CD14-positive monocyte (primary cell): ENCODE data around the gene REV3L. TPM values are rescaled to one million over a fixed set of nuclear protein-coding genes. Genes with fewer than 3 reads are reported as not detected.

Experiments used
- DNase-seq, 3 donors: peaks; one replicate each; pipeline ENCODE4 v3.0.0-alpha.2; 2011 to 2022
- H2AFZ ChIP-seq: 2 replicates; pipeline ENCODE4 v1.6.0; 2012; ENCODE audit warnings: mild to moderate bottlenecking, low read depth, low read length, inconsistent platforms; ENCODE audit not compliant: insufficient read depth, poor library complexity, severe bottlenecking
- H3K27ac ChIP-seq, 2 donors: 1 replicate in 1 of 2; 2 replicates in 1 of 2; pipeline ENCODE4 v1.5.1; 2012 to 2013; ENCODE audit warnings: low read length in 2 of 2, control low read depth in 1 of 2, inconsistent platforms in 1 of 2, low read depth in 1 of 2, mild to moderate bottlenecking in 1 of 2
- H3K27me3 ChIP-seq, 2 donors: one replicate each; pipeline versions ENCODE4 v1.6.0 to v1.6.1; 2011 to 2013; ENCODE audit warnings: low read length in 2 of 2; ENCODE audit not compliant: control insufficient read depth in 2 of 2, insufficient read depth in 2 of 2
- H3K36me3 ChIP-seq, 2 donors: replicated peaks in 1 of 2; 1 replicate in 1 of 2; 2 replicates in 1 of 2; pipeline versions ENCODE4 v1.5.1 to v1.6.1; 2012 to 2013; ENCODE audit warnings: low read length in 2 of 2, control low read depth in 1 of 2, inconsistent platforms in 1 of 2, mild to moderate bottlenecking in 1 of 2; ENCODE audit not compliant: insufficient read depth in 2 of 2, control insufficient read depth in 1 of 2
- H3K4me1 ChIP-seq, 2 donors: 1 replicate in 1 of 2; 2 replicates in 1 of 2; pipeline versions ENCODE4 v1.5.1 to v1.6.1; 2012 to 2013; ENCODE audit warnings: low read length in 2 of 2, control low read depth in 1 of 2, inconsistent platforms in 1 of 2, mild to moderate bottlenecking in 1 of 2, moderate library complexity in 1 of 2; ENCODE audit not compliant: insufficient read depth in 2 of 2, control insufficient read depth in 1 of 2
- H3K4me2 ChIP-seq: replicated peaks from 2 replicates; pipeline ENCODE3; 2012; ENCODE audit warnings: low read length, moderate library complexity, mild to moderate bottlenecking; ENCODE audit not compliant: poor library complexity, severe bottlenecking; ENCODE audit errors: extremely low read depth
- H3K4me3 ChIP-seq, 3 experiments: fragments of 200-600 bp in 1 of 3; sonication (generic) in 1 of 3; replicated peaks in 1 of 3; 1 replicate in 2 of 3; 2 replicates in 1 of 3; pipeline ENCODE4 v1.5.1; 2011 to 2013; ENCODE audit warnings: low read length in 3 of 3, mild to moderate bottlenecking in 3 of 3, control low read depth in 2 of 3, low read depth in 2 of 3, inconsistent platforms in 1 of 3, moderate library complexity in 1 of 3
- H3K79me2 ChIP-seq: 2 replicates; pipeline ENCODE4 v1.6.0; 2012; ENCODE audit warnings: mild to moderate bottlenecking, control low read depth, inconsistent platforms, low read length, moderate library complexity; ENCODE audit not compliant: insufficient read depth
- H3K9ac ChIP-seq: 2 replicates; pipeline ENCODE4 v1.6.0; 2017; ENCODE audit warnings: low read length, mild to moderate bottlenecking; ENCODE audit not compliant: insufficient read depth, poor library complexity, severe bottlenecking
- H3K9me3 ChIP-seq, 2 donors: replicated peaks in 1 of 2; 1 replicate in 1 of 2; 2 replicates in 1 of 2; pipeline versions ENCODE4 v1.5.1 to v1.6.1; 2012 to 2013; ENCODE audit warnings: low read length in 2 of 2, control low read depth in 1 of 2; ENCODE audit not compliant: control insufficient read depth in 1 of 2, insufficient read depth in 1 of 2
- H4K20me1 ChIP-seq: 2 replicates; pipeline ENCODE4 v1.6.0; 2012; ENCODE audit warnings: mild to moderate bottlenecking, low read length, control low read depth, moderate library complexity; ENCODE audit not compliant: insufficient read depth
- H3K27ac Mint-ChIP-seq, 7 donors: one replicate each; pipeline ENCODE4 v1.8.0; 2020; ENCODE audit warnings: mild to moderate bottlenecking in 7 of 7, mixed read lengths in 7 of 7, moderate library complexity in 6 of 7, inconsistent platforms in 2 of 7
- H3K27me3 Mint-ChIP-seq, 3 donors: one replicate each; pipeline ENCODE4 v1.8.0; 2021 to 2022; ENCODE audit warnings: low read depth in 3 of 3, mild to moderate bottlenecking in 3 of 3, mixed read lengths in 3 of 3, moderate library complexity in 3 of 3, inconsistent platforms in 1 of 3
- H3K36me3 Mint-ChIP-seq, 2 donors: one replicate each; pipeline ENCODE4 v1.8.0; 2020; ENCODE audit warnings: mixed read lengths in 2 of 2, inconsistent platforms in 1 of 2, mild to moderate bottlenecking in 1 of 2
- H3K4me1 Mint-ChIP-seq: one replicate; pipeline ENCODE4 v1.8.0; 2020; ENCODE audit warnings: mild to moderate bottlenecking, mixed read lengths
- H3K4me3 Mint-ChIP-seq, 2 donors: one replicate each; pipeline ENCODE4 v1.8.0; 2020; ENCODE audit warnings: mild to moderate bottlenecking in 2 of 2, mixed read lengths in 2 of 2, moderate library complexity in 1 of 2
- H3K9me3 Mint-ChIP-seq, 7 donors: one replicate each; pipeline ENCODE4 v1.8.0; 2020 to 2022; ENCODE audit warnings: mixed read lengths in 7 of 7, mild to moderate bottlenecking in 6 of 7, moderate library complexity in 6 of 7, inconsistent platforms in 2 of 7
- CTCF ChIP-seq: fragments of 200-600 bp; IDR thresholded peaks from one replicate; pipeline ENCODE4 v1.8.0; 2022; ENCODE audit warnings: antibody characterized with exemption, mild to moderate bottlenecking
- WGBS: methylation state at CpG from one replicate; pipeline ENCODE4 v1.1.5; 2013; ENCODE audit warnings: missing lambda C conversion rate; ENCODE audit not compliant: insufficient coverage; 5-methylcytosine and 5-hydroxymethylcytosine counted together
- intact Hi-C, 2 donors: fragments of 100-400 bp; cut with micrococcal nuclease; formaldehyde crosslinking; loops; one replicate each; pipeline versions ENCODE4 v1.15.0 to v1.15.1; 2023
- polyA plus RNA-seq, 3 donors: library from polyadenylated mRNA; depleted of rRNA in 1 of 3; unstranded in 2 of 3; stranded (reverse) in 1 of 3; fragments of 300-500 nt in 2 of 3; fragments of >200 nt in 1 of 3; fragmentation: Illumina TruSeq in 2 of 3; gene quantifications; 1 replicate in 2 of 3; 2 replicates in 1 of 3; pipeline ENCODE4 v1.2.3, GENCODE V29; 2012 to 2021

REV3L gene
- polyA plus RNA-seq, 3 donors, result 3.4 to 5.7 (median 4.9) TPM

DNA sequence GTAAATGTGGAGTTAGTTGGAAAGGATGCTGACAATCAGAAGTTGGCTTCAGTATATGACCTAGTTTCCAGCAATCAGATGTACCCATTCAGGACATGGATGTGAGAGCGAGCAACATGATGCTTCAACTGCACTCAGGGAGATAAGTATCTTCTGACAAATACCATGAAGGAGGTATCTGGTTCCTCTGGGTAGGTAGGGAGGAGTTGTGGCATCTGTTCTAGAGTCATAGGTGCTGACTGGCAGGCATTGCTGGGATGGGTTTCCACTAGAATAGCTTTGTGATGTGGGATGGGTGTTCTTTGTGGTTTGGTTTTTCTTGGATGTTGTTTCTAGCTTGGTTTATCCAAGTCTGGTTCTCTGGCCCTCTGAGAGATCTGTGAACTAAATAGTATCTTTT lies 3.9 kb upstream of the REV3L start:
- no peak overlapping the region for H3K9ac ChIP-seq
- H3K4me1 ChIP-seq, result peaks cover 17 to 27% of the 10 kb centered on the region in 2 donors
- Mint-ChIP-seq H3K4me3 (no peak overlapping the region), H3K27me3 (no peaks in the 10 kb centered on the region), H3K36me3 (no peaks in the 10 kb centered on the region), H3K9me3 (peaks cover 0 to 2% (median 0%) of the 10 kb centered on the region in 7 donors), H3K4me1 (peaks cover 20% of the 10 kb centered on the region), H3K27ac (peak overlapping the region; percentile 41 to 92 (median 79))
- H2AFZ ChIP-seq, result no peak overlapping the region
- WGBS, result 100% methylated on average over 1 of the region's 1 CpG
- no peak overlapping the region for H3K4me3 ChIP-seq
- TF ChIP-seq CTCF, result no peak
- peak overlapping the region in 1 of 2 donors; percentile 53 for H3K27ac ChIP-seq
- peaks cover 41% of the 10 kb centered on the region for H3K79me2 ChIP-seq
- peaks cover 1% of the 10 kb centered on the region for H4K20me1 ChIP-seq
- DNase-seq, result no peak
- H3K9me3 ChIP-seq, result no peaks in the 10 kb centered on the region
- no peak overlapping the region for H3K4me2 ChIP-seq
- no peaks in the 10 kb centered on the region for H3K36me3 ChIP-seq
- no peaks in the 10 kb centered on the region for H3K27me3 ChIP-seq
- intact Hi-C loops, result loop anchor here in 1 of 2 donors (10.0 kb wide), 2 partner anchors 88 to 612 kb away; partner anchors contain the start of gene AMD1

GRCh38 chr6:111486475-111486874 lies 3.5 kb upstream of the REV3L start:
- WGBS, result no CpG with 5 or more reads among the region's 2 CpGs
- Histone ChIP-seq H3K27me3 (no peaks in the 10 kb centered on the region), H3K4me1 (peaks cover 22 to 31% of the 10 kb centered on the region in 2 donors), H2AFZ (no peak overlapping the region), H3K9me3 (no peaks in the 10 kb centered on the region), H3K27ac (peak overlapping the region in 1 of 2 donors; percentile 53), H4K20me1 (peaks cover 6% of the 10 kb centered on the region), H3K79me2 (peaks cover 43% of the 10 kb centered on the region), H3K4me2 (no peak overlapping the region), H3K36me3 (no peaks in the 10 kb centered on the region), H3K4me3 (no peak overlapping the region), H3K9ac (no peak overlapping the region)
- Mint-ChIP-seq H3K4me1 (peaks cover 25% of the 10 kb centered on the region), H3K36me3 (no peaks in the 10 kb centered on the region), H3K27ac (peak overlapping the region in 5 of 7 donors; percentile 41 to 90 (median 78)), H3K9me3 (peaks cover 0 to 2% (median 0%) of the 10 kb centered on the region in 7 donors), H3K27me3 (no peaks in the 10 kb centered on the region), H3K4me3 (no peak overlapping the region)
- intact Hi-C loops, result loop anchor here in 1 of 2 donors (10.0 kb wide), 2 partner anchors 88 to 612 kb away; partner anchors contain the start of gene AMD1
- DNase-seq, result no peak
- no peak for TF ChIP-seq CTCF
